WTC11 (cell line): Measurements from ENCODE around the gene THAP6. TPM values are rescaled to one million over a fixed set of nuclear protein-coding genes. Genes with fewer than 3 reads are reported as not detected.

ENCODE experiments used
- ATAC-seq: fragments of 200-7000 bp; cut with Tn5 transposase; 2 replicates; pipeline ENCODE4 v1.10.0; 2021; ENCODE audit warnings: mild to moderate bottlenecking, moderate library complexity
- CTCF ChIA-PET: fragments of 300-600 bp; sonication (Branson Sonifier 250); formaldehyde crosslinking; loops from one replicate; lab custom pipeline; 2021; ENCODE audit warnings: antibody characterized with exemption; lab: Charles Lee
- POLR2A ChIA-PET: fragments of 350-600 bp; sonication (Branson Sonifier 250); formaldehyde crosslinking; loops from one replicate; lab custom pipeline; 2021; ENCODE audit warnings: antibody characterized with exemption; lab: Charles Lee
- DNase-seq: peaks from one replicate; pipeline ENCODE4 v3.0.0; 2021; ENCODE audit warnings: low spot score
- H3K27ac Mint-ChIP-seq: 2 replicates; pipeline ENCODE4 v1.8.0; 2021; ENCODE audit warnings: mixed read lengths
- H3K27me3 Mint-ChIP-seq: 2 replicates; pipeline ENCODE4 v1.8.0; 2021; ENCODE audit warnings: low read depth, mild to moderate bottlenecking, moderate library complexity, mixed read lengths
- H3K36me3 Mint-ChIP-seq: 2 replicates; pipeline ENCODE4 v1.8.0; 2021; ENCODE audit warnings: mixed read lengths
- H3K4me1 Mint-ChIP-seq: 2 replicates; pipeline ENCODE4 v1.8.0; 2022; ENCODE audit warnings: mixed read lengths
- H3K4me3 Mint-ChIP-seq: 2 replicates; pipeline ENCODE4 v1.8.0; 2021; ENCODE audit warnings: mild to moderate bottlenecking, moderate library complexity, mixed read lengths
- H3K9me3 Mint-ChIP-seq: 2 replicates; pipeline ENCODE4 v1.8.0; 2021; ENCODE audit warnings: mixed read lengths
- CBFB ChIP-seq: sonication (generic); formaldehyde crosslinking; IDR thresholded peaks from 2 replicates; pipeline ENCODE4 v1.8.1; 2022; ENCODE audit warnings: mild to moderate bottlenecking, low read depth, missing genetic modification reagents
- CTCF ChIP-seq: fragments of 200-600 bp; IDR thresholded peaks from 2 replicates; pipeline ENCODE4 v1.8.0; 2022; ENCODE audit warnings: antibody characterized with exemption
- E2F5 ChIP-seq: sonication (generic); formaldehyde crosslinking; IDR thresholded peaks from 2 replicates; pipeline ENCODE4 v1.8.1; 2022; ENCODE audit warnings: mild to moderate bottlenecking, moderate library complexity, missing genetic modification reagents
- ELF4 ChIP-seq: sonication (generic); formaldehyde crosslinking; IDR thresholded peaks from 2 replicates; pipeline ENCODE4 v1.8.1; 2022; ENCODE audit warnings: low read depth, mild to moderate bottlenecking, moderate library complexity, missing genetic modification reagents
- ERG ChIP-seq: fragments of 250-450 bp; sonication (Bioruptor Pico); IDR thresholded peaks from 2 replicates; pipeline ENCODE4 v1.8.0; 2021; ENCODE audit warnings: mild to moderate bottlenecking
- ESRRA ChIP-seq: sonication (generic); formaldehyde crosslinking; IDR thresholded peaks from 2 replicates; pipeline ENCODE4 v1.8.1; 2022; ENCODE audit warnings: mild to moderate bottlenecking, missing genetic modification reagents, borderline replicate concordance
- FOXK1 ChIP-seq: sonication (generic); formaldehyde crosslinking; IDR thresholded peaks from 2 replicates; pipeline ENCODE4 v1.8.0; 2022; ENCODE audit warnings: mild to moderate bottlenecking, moderate library complexity, missing genetic modification reagents
- FOXP1 ChIP-seq: sonication (generic); formaldehyde crosslinking; IDR thresholded peaks from 2 replicates; pipeline ENCODE4 v1.8.0; 2022; ENCODE audit warnings: missing genetic modification reagents, mild to moderate bottlenecking, moderate library complexity, borderline replicate concordance
- GABPB1 ChIP-seq: sonication (generic); formaldehyde crosslinking; IDR thresholded peaks from 2 replicates; pipeline ENCODE4 v1.8.1; 2023; ENCODE audit warnings: mild to moderate bottlenecking, missing genetic modification reagents
- GRHL2 ChIP-seq: fragments of 250-450 bp; sonication (Bioruptor Pico); IDR thresholded peaks from 2 replicates; pipeline ENCODE4 v1.8.0; 2022; ENCODE audit warnings: mild to moderate bottlenecking, moderate library complexity; ENCODE audit not compliant: insufficient replicate concordance, severe bottlenecking
- JAZF1 ChIP-seq: fragments of 250-450 bp; sonication (Bioruptor Pico); IDR thresholded peaks from 2 replicates; pipeline ENCODE4 v1.9.0; 2021; ENCODE audit warnings: moderate library complexity, mild to moderate bottlenecking, inconsistent platforms
- KAT7 ChIP-seq: sonication (generic); formaldehyde crosslinking; IDR thresholded peaks from 2 replicates; pipeline ENCODE4 v1.8.1; 2023; ENCODE audit warnings: missing genetic modification reagents, mild to moderate bottlenecking, borderline replicate concordance
- RELA ChIP-seq: sonication (generic); formaldehyde crosslinking; IDR thresholded peaks from 2 replicates; pipeline ENCODE4 v1.8.1; 2022; ENCODE audit warnings: missing genetic modification reagents, mild to moderate bottlenecking, borderline replicate concordance
- RORB ChIP-seq: fragments of 250-450 bp; sonication (Bioruptor Pico); IDR thresholded peaks from 2 replicates; pipeline ENCODE4 v1.9.0; 2021; ENCODE audit warnings: mild to moderate bottlenecking
- SMAD3 ChIP-seq: sonication (generic); formaldehyde crosslinking; IDR thresholded peaks from 2 replicates; pipeline ENCODE4 v1.8.0; 2022; ENCODE audit warnings: missing genetic modification reagents, mild to moderate bottlenecking, borderline replicate concordance
- SMAD4 ChIP-seq: sonication (generic); formaldehyde crosslinking; IDR thresholded peaks from 2 replicates; pipeline ENCODE4 v1.8.0; 2022; ENCODE audit warnings: mild to moderate bottlenecking, missing genetic modification reagents
- USF1 ChIP-seq: sonication (generic); formaldehyde crosslinking; IDR thresholded peaks from 2 replicates; pipeline ENCODE4 v1.8.0; 2022; ENCODE audit warnings: mild to moderate bottlenecking, missing genetic modification reagents
- USF2 ChIP-seq: sonication (generic); formaldehyde crosslinking; IDR thresholded peaks from 2 replicates; pipeline ENCODE4 v1.8.1; 2023; ENCODE audit warnings: mild to moderate bottlenecking, missing genetic modification reagents, moderate library complexity
- ZMAT4 ChIP-seq: fragments of 250-450 bp; sonication (Bioruptor Pico); IDR thresholded peaks from 2 replicates; pipeline ENCODE4 v1.9.0; 2021; ENCODE audit warnings: mild to moderate bottlenecking
- ZNF219 ChIP-seq: sonication (generic); formaldehyde crosslinking; IDR thresholded peaks from 2 replicates; pipeline ENCODE4 v1.8.0; 2023; ENCODE audit warnings: missing genetic modification reagents, mild to moderate bottlenecking, borderline replicate concordance
- ZNF416 ChIP-seq: fragments of 250-450 bp; sonication (Bioruptor Pico); IDR thresholded peaks from 2 replicates; pipeline ENCODE4 v1.9.0; 2021; ENCODE audit warnings: mild to moderate bottlenecking, inconsistent platforms
- ZNF425 ChIP-seq: fragments of 250-450 bp; sonication (Bioruptor Pico); conservative IDR thresholded peaks from 2 replicates; pipeline ENCODE4 v1.9.0; 2021; ENCODE audit warnings: mild to moderate bottlenecking
- ZNF532 ChIP-seq: fragments of 250-450 bp; sonication (Bioruptor Pico); IDR thresholded peaks from 2 replicates; pipeline ENCODE4 v1.9.0; 2021; ENCODE audit warnings: mild to moderate bottlenecking, borderline replicate concordance
- total RNA-seq: library from RNA; stranded (reverse); gene quantifications from 3 replicates; pipeline ENCODE4 v1.2.3, GENCODE V29; 2021

The THAP6 gene
- total RNA-seq, 1 experiment from 2014 or later, result 13.3 TPM

- POLR2A ChIA-PET, result interaction anchor here (0.6 kb wide), 1 partner anchor 57 kb away, joined by 3 read pairs; no protein-coding TSS in a partner anchor
- TF ChIP-seq RORB (CRISPR knock-in tag) (no peak), CTCF (no peak), FOXK1 (CRISPR knock-in tag) (no peak), KAT7 (no peak), ERG (CRISPR knock-in tag) (no peak), JAZF1 (CRISPR knock-in tag) (no peak), ZNF425 (CRISPR knock-in tag) (no peak), FOXP1 (CRISPR knock-in tag) (no peak)
- TF ChIP-seq, all 79 proteins: peak for 0
- Mint-ChIP-seq H3K36me3 (peaks cover 29% of the 10 kb centered on the region), H3K27ac (no peak overlapping the region), H3K9me3 (peaks cover 12% of the 10 kb centered on the region), H3K4me3 (no peak overlapping the region), H3K4me1 (no peaks in the 10 kb centered on the region), H3K27me3 (no peaks in the 10 kb centered on the region)
- ATAC-seq, result no peak
- CTCF ChIA-PET, result interaction anchor here (0.6 kb wide), 1 partner anchor 28 kb away, joined by 8 read pairs; no protein-coding TSS in a partner anchor
- no peak for DNase-seq
Observed at GRCh38 chr4:75497133-75497532, 17.1 kb upstream of the THAP6 start.

GRCh38 chr4:75498041-75498440 lies 16.2 kb upstream of the THAP6 start:
- Mint-ChIP-seq H3K4me1 (no peaks in the 10 kb centered on the region), H3K27ac (no peak overlapping the region), H3K4me3 (no peak overlapping the region), H3K27me3 (no peaks in the 10 kb centered on the region), H3K9me3 (peaks cover 12% of the 10 kb centered on the region), H3K36me3 (peaks cover 33% of the 10 kb centered on the region)
- POLR2A ChIA-PET, result interaction anchor here (0.6 kb wide), 1 partner anchor 57 kb away, joined by 3 read pairs; no protein-coding TSS in a partner anchor
- no peak for DNase-seq
- TF ChIP-seq ESRRA (CRISPR knock-in tag) (no peak), SMAD4 (CRISPR knock-in tag) (no peak), RELA (CRISPR knock-in tag) (no peak), ZNF219 (CRISPR knock-in tag) (no peak), USF2 (no peak), FOXK1 (CRISPR knock-in tag) (no peak), GABPB1 (CRISPR knock-in tag) (no peak), USF1 (no peak), E2F5 (no peak), CBFB (no peak), GRHL2 (CRISPR knock-in tag) (no peak), ZNF416 (CRISPR knock-in tag) (no peak), ZMAT4 (CRISPR knock-in tag) (no peak), ZNF532 (CRISPR knock-in tag) (no peak), SMAD3 (no peak), ELF4 (CRISPR knock-in tag) (no peak)
- CTCF ChIA-PET, result no interaction called here
- no peak for ATAC-seq
